ENCODE results near the gene THRB. TPM values are rescaled to one million over a fixed set of nuclear protein-coding genes. Genes with fewer than 3 reads are reported as not detected.

THRB gene
- total RNA-seq, 1 donor, result 0.94 TPM

DNA sequence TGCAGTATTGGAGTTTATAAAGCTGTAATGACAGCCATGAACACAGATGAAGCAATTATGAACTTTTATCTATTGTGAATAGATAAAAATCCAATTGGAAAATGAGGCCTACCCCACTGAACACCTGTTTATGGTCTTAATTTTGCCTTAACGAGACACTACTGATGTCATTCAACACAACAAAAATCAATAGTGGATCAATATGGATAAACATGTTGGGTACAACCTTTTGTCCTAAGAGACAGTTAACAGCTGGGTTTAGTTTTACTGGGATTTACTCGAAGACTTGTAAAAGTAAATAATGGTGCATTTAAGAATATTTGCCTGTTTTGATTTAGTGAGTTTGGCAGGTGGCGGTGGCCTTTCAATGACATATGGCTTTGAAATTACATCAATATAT is 331.7 kb downstream of the THRB start:
- Histone ChIP-seq H3K4me1 (ENCODE audit: insufficient read depth, low read length) (no peaks in the 10 kb centered on the region), H3K9me3 (ENCODE audit: low read depth, low read length) (no peaks in the 10 kb centered on the region), H3K4me3 (ENCODE audit: low read length) (no peak overlapping the region), H3K27me3 (ENCODE audit: insufficient read depth, low read length) (no peaks in the 10 kb centered on the region)

DNA sequence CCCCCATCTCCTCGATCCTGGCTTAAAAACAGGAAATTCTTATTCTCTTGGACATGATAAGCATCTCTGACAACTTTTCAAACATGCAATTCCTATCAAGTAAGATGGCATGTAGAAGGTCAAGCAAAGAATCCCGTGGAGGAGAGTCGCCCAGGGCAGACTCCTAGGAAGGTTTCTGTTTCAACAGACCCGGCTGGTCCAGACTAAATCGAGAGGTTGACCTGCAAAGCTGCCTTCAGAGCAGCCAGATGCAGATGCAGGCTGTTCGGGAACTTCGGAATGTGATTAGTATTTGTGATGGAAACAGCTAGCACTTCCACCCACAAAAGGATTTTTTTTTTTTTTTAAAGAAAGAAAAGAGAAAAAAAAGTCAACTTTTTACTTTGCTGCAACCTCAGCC is 332.8 kb downstream of the THRB start:
- no peaks in the 10 kb centered on the region for H3K9me3 ChIP-seq (ENCODE audit: low read depth, low read length)
- no peaks in the 10 kb centered on the region for H3K27me3 ChIP-seq (ENCODE audit: insufficient read depth, low read length)
- H3K4me3 ChIP-seq (ENCODE audit: low read length), result no peak overlapping the region

DNA sequence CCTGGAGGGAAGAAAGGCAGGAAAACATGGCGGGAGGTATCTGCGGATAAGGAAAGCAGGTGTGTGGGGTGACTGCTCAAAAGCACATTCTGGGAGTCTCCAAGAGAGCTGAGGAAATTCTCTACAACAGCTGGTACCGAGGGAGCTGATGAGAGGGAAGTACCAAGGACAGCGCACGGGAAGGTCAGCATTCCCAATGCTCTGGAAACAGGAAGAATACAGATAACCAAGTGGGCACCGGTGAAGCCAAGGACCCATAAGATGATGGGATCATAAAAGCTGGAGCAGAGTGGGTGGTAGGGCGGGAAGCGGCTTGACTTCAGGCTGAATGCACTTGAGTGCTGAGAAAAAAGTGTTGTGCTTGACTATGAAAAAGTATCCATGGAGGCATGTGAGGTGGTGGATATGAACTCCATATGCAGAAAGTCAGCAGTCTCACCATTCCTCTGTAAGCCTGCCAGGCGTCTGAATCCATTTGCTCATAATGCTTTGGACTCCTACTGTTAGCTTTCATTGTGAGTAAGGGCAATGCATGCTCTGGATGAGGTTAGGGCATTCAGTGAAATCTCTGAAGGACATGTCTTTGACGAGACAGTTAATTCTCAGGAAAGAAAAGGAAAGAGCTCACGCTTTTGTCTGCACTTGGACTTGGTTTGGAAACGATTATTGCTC is 334.1 kb downstream of the THRB start:
- H3K4me3 ChIP-seq (ENCODE audit: low read length), result no peak overlapping the region

More for the DNA sequence above, 332.8 kb downstream of the THRB start:
- no peaks in the 10 kb centered on the region for H3K4me1 ChIP-seq (ENCODE audit: insufficient read depth, low read length)

GRCh38 chr3:24158761-24159454 is 335.7 kb downstream of the THRB start:
- Histone ChIP-seq H3K9me3 (ENCODE audit: low read depth, low read length) (no peaks in the 10 kb centered on the region), H3K4me1 (ENCODE audit: insufficient read depth, low read length) (no peaks in the 10 kb centered on the region), H3K4me3 (ENCODE audit: low read length) (no peak overlapping the region), H3K27me3 (ENCODE audit: insufficient read depth, low read length) (no peaks in the 10 kb centered on the region)

More for the DNA sequence above, 334.1 kb downstream of the THRB start:
- Histone ChIP-seq H3K4me1 (ENCODE audit: insufficient read depth, low read length) (no peaks in the 10 kb centered on the region), H3K27me3 (ENCODE audit: insufficient read depth, low read length) (no peaks in the 10 kb centered on the region), H3K9me3 (ENCODE audit: low read depth, low read length) (no peaks in the 10 kb centered on the region)

DNA sequence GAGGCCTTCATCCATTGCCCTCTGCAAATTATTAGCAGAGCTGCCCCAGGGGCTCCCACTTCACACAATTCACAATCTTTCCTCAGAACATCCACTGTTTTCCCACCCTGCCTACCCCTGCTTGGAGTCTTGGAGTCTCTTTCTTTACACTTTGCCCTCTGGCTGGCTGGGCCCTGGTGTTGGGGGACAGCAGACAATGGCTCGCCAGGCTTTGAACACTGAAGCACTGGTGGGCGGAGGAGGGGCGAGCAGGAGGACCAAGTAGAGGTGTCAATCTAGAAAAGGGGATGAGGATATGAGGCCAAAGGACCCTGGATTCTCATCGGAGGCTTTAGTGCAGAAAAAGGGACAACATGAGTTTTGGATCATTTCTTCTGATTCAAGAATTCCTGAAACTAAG is 337.5 kb downstream of the THRB start:
- H3K4me1 ChIP-seq (ENCODE audit: insufficient read depth, low read length), result no peaks in the 10 kb centered on the region

DNA sequence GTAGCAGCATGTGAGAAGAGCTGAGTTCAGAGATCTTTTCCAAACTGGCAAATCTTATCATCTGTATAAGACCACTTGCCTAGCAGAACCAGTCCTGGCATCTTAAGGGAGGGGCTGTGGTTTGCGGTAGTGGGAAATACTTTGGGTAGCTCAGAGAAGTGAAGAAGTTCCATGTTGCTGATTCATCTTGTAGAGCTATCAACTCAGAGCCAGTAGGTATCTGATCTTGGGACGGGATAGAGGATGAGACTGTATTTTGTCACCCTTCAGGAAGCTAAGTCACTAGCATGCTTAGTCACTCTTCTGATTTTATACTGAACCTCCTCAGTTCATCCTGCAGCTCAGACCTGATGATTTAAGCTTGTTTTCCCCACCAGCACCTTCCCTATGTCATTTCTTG is 338.2 kb downstream of the THRB start:
- no peaks in the 10 kb centered on the region for H3K27me3 ChIP-seq (ENCODE audit: insufficient read depth, low read length)
- no peaks in the 10 kb centered on the region for H3K4me1 ChIP-seq (ENCODE audit: insufficient read depth, low read length)
- no peaks in the 10 kb centered on the region for H3K9me3 ChIP-seq (ENCODE audit: low read depth, low read length)

More for the DNA sequence above, 337.5 kb downstream of the THRB start:
- H3K4me3 ChIP-seq (ENCODE audit: low read length), result no peak overlapping the region
- H3K27me3 ChIP-seq (ENCODE audit: insufficient read depth, low read length), result no peaks in the 10 kb centered on the region
- H3K9me3 ChIP-seq (ENCODE audit: low read depth, low read length), result no peaks in the 10 kb centered on the region

DNA sequence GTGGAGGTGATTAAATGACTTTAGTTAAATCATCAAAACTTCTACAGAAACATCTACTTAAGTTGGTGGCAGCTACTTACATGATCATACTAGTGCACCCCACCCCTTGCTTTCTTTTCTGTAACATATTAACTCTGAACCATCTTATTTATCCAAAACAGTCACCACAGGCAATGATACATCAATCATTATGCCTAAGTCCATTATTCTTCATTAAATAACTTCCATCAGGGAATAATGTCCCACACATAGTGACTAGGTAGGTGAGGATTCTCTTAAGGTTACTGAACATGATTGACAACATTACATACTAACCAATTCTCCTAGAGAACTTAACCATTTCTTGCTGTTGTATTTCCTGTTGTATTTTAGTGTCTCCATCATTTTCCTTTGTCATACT is 339.4 kb downstream of the THRB start:
- no peaks in the 10 kb centered on the region for H3K9me3 ChIP-seq (ENCODE audit: low read depth, low read length)
- H3K27me3 ChIP-seq (ENCODE audit: insufficient read depth, low read length), result no peaks in the 10 kb centered on the region
- H3K4me3 ChIP-seq (ENCODE audit: low read length), result no peak overlapping the region
- no peaks in the 10 kb centered on the region for H3K4me1 ChIP-seq (ENCODE audit: insufficient read depth, low read length)

More for the DNA sequence above, 338.2 kb downstream of the THRB start:
- no peak overlapping the region for H3K4me3 ChIP-seq (ENCODE audit: low read length)

DNA sequence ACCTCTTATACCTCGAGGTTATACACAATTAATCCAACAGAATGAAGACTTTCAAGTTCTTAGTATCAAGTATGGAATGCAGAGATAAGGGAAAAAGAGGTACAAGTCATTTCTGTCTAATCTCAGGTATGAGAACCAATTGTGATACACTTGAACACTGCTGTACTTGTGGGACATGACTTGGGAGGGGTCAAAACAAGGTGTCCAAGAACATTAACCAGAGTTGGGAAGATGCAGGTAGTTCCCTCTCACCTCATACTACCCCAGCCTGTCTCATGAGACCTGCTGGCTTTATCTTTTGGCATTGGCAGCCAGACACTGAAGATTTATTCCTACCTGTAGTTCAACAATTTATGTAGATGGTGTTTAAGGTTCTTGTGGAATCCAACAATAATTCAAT is 339.9 kb downstream of the THRB start:
- Histone ChIP-seq H3K9me3 (ENCODE audit: low read depth, low read length) (no peaks in the 10 kb centered on the region), H3K4me1 (ENCODE audit: insufficient read depth, low read length) (no peaks in the 10 kb centered on the region), H3K27me3 (ENCODE audit: insufficient read depth, low read length) (no peaks in the 10 kb centered on the region), H3K4me3 (ENCODE audit: low read length) (no peak overlapping the region)

- Histone ChIP-seq H3K4me3 (ENCODE audit: low read length) (no peak overlapping the region), H3K4me1 (ENCODE audit: insufficient read depth, low read length) (no peaks in the 10 kb centered on the region), H3K9me3 (ENCODE audit: low read depth, low read length) (no peaks in the 10 kb centered on the region), H3K27me3 (ENCODE audit: insufficient read depth, low read length) (no peaks in the 10 kb centered on the region)
Observed at GRCh38 chr3:24154013-24154695, 340.5 kb downstream of the THRB start.

DNA sequence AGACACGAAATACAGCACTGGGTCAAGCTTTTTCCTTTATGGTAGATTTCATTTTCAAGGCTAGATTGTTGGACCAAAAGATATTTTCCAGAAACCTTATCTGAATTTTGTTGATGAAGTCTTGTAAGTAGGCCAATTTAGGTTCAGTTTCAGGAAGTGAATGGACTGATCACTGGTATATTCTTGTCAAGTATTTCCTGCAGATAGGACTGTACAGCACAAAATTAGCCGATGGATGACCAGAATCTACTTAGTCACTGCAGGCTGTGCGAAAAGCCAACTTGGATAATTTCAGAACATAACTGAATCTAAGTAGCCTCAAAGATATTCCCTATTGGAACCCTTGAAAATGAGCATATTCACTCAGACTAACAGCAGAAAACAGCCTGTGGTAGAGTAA is 343.1 kb downstream of the THRB start:
- Histone ChIP-seq H3K4me1 (ENCODE audit: insufficient read depth, low read length) (no peaks in the 10 kb centered on the region), H3K27me3 (ENCODE audit: insufficient read depth, low read length) (no peaks in the 10 kb centered on the region), H3K4me3 (ENCODE audit: low read length) (no peak overlapping the region), H3K9me3 (ENCODE audit: low read depth, low read length) (no peaks in the 10 kb centered on the region)

DNA sequence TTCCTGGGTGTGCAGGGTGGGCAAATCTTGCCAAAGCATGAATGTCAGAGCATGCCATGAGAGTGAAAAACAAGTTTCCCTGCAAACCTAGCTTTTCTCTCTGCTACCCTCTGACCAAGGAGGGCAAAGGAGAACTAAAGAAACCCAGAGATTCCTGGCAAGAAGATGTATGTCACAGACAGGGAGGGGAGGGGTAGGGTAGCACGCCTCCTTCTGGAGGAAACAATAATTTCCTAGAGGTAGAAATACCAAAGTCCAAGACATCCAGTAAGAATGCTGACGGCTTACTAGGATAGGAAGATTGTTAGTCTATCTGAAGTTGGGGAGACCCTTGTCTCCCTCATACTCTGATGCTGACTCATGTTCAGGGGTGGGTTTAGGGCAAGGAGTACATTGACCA is 345.6 kb downstream of the THRB start:
- no peaks in the 10 kb centered on the region for H3K4me1 ChIP-seq (ENCODE audit: insufficient read depth, low read length)
- H3K27me3 ChIP-seq (ENCODE audit: insufficient read depth, low read length), result no peaks in the 10 kb centered on the region
- H3K9me3 ChIP-seq (ENCODE audit: low read depth, low read length), result no peaks in the 10 kb centered on the region
- no peak overlapping the region for H3K4me3 ChIP-seq (ENCODE audit: low read length)

GRCh38 chr3:24145981-24146822 is 348.4 kb downstream of the THRB start:
- Histone ChIP-seq H3K27me3 (ENCODE audit: insufficient read depth, low read length) (no peaks in the 10 kb centered on the region), H3K9me3 (ENCODE audit: low read depth, low read length) (no peaks in the 10 kb centered on the region), H3K4me3 (ENCODE audit: low read length) (no peak overlapping the region), H3K4me1 (ENCODE audit: insufficient read depth, low read length) (no peaks in the 10 kb centered on the region)

GRCh38 chr3:24145481-24145880 is 349.2 kb downstream of the THRB start:
- no peaks in the 10 kb centered on the region for H3K27me3 ChIP-seq (ENCODE audit: insufficient read depth, low read length)
- H3K9me3 ChIP-seq (ENCODE audit: low read depth, low read length), result no peaks in the 10 kb centered on the region
- no peaks in the 10 kb centered on the region for H3K4me1 ChIP-seq (ENCODE audit: insufficient read depth, low read length)
- H3K4me3 ChIP-seq (ENCODE audit: low read length), result no peak overlapping the region

DNA sequence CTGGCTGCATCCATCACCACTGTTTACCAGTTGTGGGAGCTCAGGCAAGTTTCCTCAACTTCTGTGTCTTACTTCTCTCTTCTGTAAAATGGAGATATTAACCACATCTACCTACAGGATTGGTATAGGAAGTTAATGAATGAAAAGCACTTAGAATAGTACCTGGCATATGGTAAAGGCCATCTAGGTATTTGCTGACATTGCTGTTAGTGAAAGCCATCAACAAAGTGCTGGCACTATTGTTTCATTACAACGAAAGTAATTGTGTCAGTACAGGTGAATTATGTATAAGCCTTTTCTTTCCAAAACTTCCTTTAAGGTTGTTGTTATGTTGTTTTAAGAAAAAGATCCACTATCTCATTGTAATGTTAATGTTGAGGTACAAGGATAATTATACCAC is 352.5 kb downstream of the THRB start:
- no peak overlapping the region for H3K4me3 ChIP-seq (ENCODE audit: low read length)
- H3K4me1 ChIP-seq (ENCODE audit: insufficient read depth, low read length), result no peaks in the 10 kb centered on the region
- H3K9me3 ChIP-seq (ENCODE audit: low read depth, low read length), result no peaks in the 10 kb centered on the region
- no peaks in the 10 kb centered on the region for H3K27me3 ChIP-seq (ENCODE audit: insufficient read depth, low read length)

DNA sequence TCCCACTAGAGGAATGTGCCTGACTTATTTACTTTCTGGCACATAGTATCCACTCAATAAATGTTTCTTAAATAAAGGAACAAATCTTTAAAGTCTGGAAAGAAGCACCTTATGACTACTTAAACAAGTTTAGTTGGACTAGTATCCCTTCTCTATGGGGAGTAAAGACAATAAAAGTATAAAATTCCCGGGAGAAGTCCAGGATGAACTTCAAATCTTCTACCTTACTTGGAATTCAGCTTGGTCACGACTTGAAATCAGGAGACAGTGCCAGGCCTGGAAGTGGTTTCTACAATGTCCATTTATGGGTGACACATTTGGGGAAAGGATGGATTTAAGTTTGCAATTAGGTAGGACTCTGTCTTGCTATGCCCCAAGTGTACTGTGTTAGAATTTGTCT is 353.1 kb downstream of the THRB start:
- Histone ChIP-seq H3K9me3 (ENCODE audit: low read depth, low read length) (no peaks in the 10 kb centered on the region), H3K27me3 (ENCODE audit: insufficient read depth, low read length) (no peaks in the 10 kb centered on the region), H3K4me3 (ENCODE audit: low read length) (no peak overlapping the region), H3K4me1 (ENCODE audit: insufficient read depth, low read length) (no peaks in the 10 kb centered on the region)
